Activated naive CD8-positive, alpha-beta T cell treated with anti-CD3 and anti-CD28 coated beads for 36 hours (primary cell): ENCODE measurements around the gene CAMK2G. TPM values are rescaled to one million over a fixed set of nuclear protein-coding genes. Genes with fewer than 3 reads are reported as not detected.

ENCODE experiments used
- DNase-seq: peaks from one replicate; pipeline ENCODE4 v3.0.0; 2021
- H3K27ac Mint-ChIP-seq: one replicate; pipeline ENCODE4 v1.8.0; 2022; ENCODE audit warnings: mild to moderate bottlenecking, moderate library complexity, mixed read lengths
- H3K27me3 Mint-ChIP-seq: one replicate; pipeline ENCODE4 v1.8.0; 2022; ENCODE audit warnings: mild to moderate bottlenecking, mixed read lengths
- H3K36me3 Mint-ChIP-seq: one replicate; pipeline ENCODE4 v1.8.0; 2021; ENCODE audit warnings: mild to moderate bottlenecking, mixed read lengths
- H3K4me1 Mint-ChIP-seq: one replicate; pipeline ENCODE4 v1.8.0; 2021; ENCODE audit warnings: mixed read lengths
- H3K4me3 Mint-ChIP-seq: one replicate; pipeline ENCODE4 v1.8.0; 2022; ENCODE audit warnings: mild to moderate bottlenecking, moderate library complexity, mixed read lengths
- H3K9me3 Mint-ChIP-seq: one replicate; pipeline ENCODE4 v1.8.0; 2022; ENCODE audit warnings: mixed read lengths
- total RNA-seq, 2 experiments: library from RNA; stranded (reverse); gene quantifications; one replicate each; pipeline ENCODE4 v1.2.3, GENCODE V29; 2021

CAMK2G gene
- total RNA-seq, 2 experiments from 2014 or later: 16.5 to 17.4 TPM

DNA sequence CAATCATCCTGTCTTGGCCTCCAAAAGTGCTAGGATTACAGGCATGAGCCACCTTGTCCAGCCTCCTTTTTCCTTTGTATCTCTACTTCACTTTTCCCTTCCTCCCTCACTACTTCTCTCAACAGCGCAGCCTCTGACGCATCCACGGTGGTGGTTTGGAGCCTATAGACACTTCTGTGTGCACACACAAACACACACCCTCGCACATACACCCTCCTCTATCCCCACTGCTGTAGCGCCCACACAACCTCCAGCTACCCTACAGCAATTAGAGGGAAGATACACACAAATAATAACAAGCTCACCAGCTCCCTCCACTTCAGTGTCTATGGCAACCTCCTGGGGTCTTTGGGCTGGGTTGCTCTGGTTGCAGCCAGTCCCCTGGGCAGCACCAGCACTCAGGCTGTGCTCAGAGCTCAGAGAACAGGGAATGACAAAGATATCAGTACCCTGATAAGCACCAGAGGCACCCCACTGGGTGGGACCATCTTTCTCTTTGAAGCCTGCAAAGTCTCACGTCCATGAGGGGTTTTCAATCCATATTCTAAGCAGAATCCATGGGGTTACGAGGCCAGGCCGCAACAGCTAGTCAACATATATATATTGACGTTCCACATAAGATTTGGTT, 3.3 kb upstream of the CAMK2G start:
- Mint-ChIP-seq H3K4me3 (no peak overlapping the region), H3K36me3 (peaks cover 5% of the 10 kb centered on the region), H3K27me3 (no peaks in the 10 kb centered on the region), H3K9me3 (no peaks in the 10 kb centered on the region), H3K27ac (no peak overlapping the region), H3K4me1 (peaks cover 45% of the 10 kb centered on the region)
- no peak for DNase-seq

DNA sequence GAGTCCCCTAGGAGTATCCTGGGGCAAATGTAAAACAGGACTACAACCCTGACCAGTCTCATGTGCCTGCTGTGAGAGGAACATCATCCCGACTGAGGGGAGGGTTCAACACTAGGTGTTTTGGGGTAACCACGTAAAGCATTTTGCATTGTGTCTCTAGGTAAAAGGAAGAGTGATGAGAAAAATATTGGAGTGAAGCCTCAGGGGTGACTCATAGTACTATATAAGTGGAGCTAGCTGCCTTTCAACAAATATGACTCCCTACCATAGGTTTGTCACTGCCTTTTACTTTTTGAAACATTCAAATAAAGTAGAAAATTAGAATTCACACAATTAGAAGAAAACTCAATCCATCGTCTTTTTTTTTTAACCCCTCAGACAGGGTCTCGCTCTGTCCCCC, 2.6 kb upstream of the CAMK2G start:
- Mint-ChIP-seq H3K36me3 (peaks cover 8% of the 10 kb centered on the region), H3K4me3 (no peak overlapping the region), H3K9me3 (no peaks in the 10 kb centered on the region), H3K27me3 (no peaks in the 10 kb centered on the region), H3K4me1 (peaks cover 52% of the 10 kb centered on the region), H3K27ac (no peak overlapping the region)
- DNase-seq: no peak

DNA sequence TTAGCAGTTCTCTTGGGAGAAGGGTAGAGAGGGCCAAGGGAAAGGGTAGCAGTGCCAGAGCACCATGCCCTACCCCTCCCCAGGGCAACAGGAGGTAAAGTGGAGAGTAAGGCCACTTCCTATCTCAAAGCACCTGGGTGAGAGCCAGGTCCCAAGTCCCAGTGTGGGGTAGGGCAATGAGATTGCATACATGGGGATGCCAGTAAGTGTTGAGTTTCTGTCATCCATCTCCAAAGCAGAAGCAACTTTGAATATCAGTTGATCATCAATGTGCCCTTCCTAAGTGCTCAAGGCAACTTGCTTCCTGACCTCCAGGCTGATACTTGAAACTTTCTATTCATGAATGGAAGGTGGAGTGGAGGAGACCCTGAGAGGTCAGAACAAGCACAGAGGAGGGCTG, 2.2 kb upstream of the CAMK2G start:
- no peaks in the 10 kb centered on the region for H3K27me3 Mint-ChIP-seq
- H3K4me1 Mint-ChIP-seq: peaks cover 55% of the 10 kb centered on the region
- no peak overlapping the region for H3K4me3 Mint-ChIP-seq
- peaks cover 9% of the 10 kb centered on the region for H3K36me3 Mint-ChIP-seq
- no peak for DNase-seq
- no peak overlapping the region for H3K27ac Mint-ChIP-seq
- no peaks in the 10 kb centered on the region for H3K9me3 Mint-ChIP-seq

DNA sequence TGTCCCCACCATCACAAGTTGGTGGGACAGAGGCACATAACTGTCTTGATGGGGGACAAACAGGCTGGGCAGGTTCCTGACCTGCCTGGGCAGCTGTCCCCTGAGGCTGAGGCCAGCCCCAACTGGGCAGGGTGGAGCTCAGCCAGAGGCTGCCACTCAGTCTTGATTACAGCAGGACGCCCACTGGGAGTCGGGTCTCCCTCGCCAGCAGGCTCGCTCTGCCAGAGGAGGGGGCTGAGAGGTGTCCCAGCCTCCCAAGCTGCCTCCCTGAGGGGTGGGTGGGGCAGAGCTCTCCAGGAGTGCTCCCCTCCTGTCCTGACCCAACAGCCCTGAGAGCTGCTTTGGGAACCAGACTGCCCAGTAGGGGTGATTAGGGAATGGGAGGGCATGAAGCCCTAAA, 1.8 kb upstream of the CAMK2G start:
- H3K4me3 Mint-ChIP-seq: peak overlapping the region; percentile 15

DNA sequence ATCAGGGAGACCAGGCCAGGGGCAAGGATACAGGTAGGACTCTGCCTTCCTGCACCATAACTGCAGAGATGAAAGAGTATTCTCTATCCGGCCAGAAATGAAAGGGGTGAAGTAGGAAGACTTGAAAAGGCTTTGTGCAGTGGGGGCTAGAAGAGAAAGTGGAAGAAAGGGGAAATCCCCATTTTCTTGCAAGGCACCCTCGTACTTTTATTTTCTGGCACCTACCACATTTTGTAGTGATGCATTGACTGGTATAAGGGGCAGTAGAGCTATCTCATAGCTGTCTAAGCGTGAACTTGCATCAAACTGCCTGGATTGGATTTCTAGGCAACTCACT, 752 bp upstream of the CAMK2G start:
- H3K27ac Mint-ChIP-seq: peak overlapping the region; percentile 92
- H3K9me3 Mint-ChIP-seq: no peaks in the 10 kb centered on the region
- DNase-seq: peak; percentile 57
- peaks cover 17% of the 10 kb centered on the region for H3K36me3 Mint-ChIP-seq
- H3K4me3 Mint-ChIP-seq: peak overlapping the region; percentile 85
- H3K27me3 Mint-ChIP-seq: no peaks in the 10 kb centered on the region
- H3K4me1 Mint-ChIP-seq: peaks cover 66% of the 10 kb centered on the region

More for the DNA sequence above, 1.8 kb upstream of the CAMK2G start:
- DNase-seq: no peak
- Mint-ChIP-seq H3K36me3 (peaks cover 9% of the 10 kb centered on the region), H3K27me3 (no peaks in the 10 kb centered on the region), H3K4me1 (peaks cover 57% of the 10 kb centered on the region), H3K27ac (peak overlapping the region; percentile 31), H3K9me3 (no peaks in the 10 kb centered on the region)

DNA sequence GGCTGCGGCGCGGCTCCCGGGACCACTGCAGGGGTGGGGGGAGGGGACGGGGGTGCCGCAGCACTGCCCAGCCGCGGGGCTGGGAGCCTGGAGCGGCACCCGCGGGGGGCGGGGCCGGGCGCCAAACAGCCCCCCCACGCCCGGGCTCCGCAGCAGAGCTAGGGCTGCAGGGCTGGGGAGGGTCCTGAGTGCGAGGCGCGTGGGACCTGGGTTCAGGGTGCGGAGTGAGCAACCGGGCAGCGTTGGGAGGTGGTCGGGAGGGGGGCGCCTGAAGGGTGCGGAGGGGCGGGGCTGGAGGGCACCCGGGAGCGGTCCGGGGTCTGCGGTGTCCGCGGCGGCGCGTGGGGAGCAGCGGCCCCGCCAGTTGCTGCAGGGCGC, 528 bp downstream of the CAMK2G start:
- no peak for DNase-seq
- Mint-ChIP-seq H3K36me3 (peaks cover 17% of the 10 kb centered on the region), H3K4me1 (peaks cover 62% of the 10 kb centered on the region), H3K27ac (no peak overlapping the region), H3K9me3 (no peaks in the 10 kb centered on the region), H3K4me3 (peak overlapping the region; percentile 62), H3K27me3 (no peaks in the 10 kb centered on the region)

DNA sequence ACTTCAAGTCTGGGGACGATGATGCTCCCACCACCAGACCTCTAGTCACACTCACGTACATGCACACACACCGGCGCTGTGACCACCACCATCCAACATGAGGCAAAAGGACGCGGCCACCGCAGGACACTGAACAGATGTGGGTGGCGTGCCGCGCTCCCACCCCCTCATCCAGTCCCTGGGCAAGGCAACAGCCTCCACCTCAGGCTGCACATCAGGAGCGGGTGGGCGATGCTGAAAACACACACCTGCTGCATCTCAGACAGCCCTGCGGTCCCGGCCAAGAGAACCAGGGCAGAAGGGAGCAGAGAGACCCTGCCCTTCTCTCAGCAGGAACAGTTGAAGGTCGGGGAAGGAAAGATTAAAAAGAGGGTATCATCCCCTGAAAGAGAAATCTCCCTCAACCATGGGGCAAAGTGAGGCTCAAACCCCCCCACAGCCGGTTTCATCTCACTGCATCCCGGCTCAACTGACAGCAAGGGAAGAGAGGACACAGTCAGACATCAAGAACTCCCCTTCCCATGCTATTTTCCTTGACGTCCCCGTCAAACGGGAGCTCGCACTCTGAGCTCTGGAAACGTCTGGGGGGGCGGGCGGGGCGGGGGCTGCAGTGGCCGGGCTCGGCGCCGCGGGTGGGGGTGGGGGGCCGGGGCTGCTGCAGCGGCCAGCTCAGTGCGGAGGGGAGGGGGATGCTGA, 1.1 kb downstream of the CAMK2G start:
- H3K4me1 Mint-ChIP-seq: peaks cover 59% of the 10 kb centered on the region
- no peaks in the 10 kb centered on the region for H3K9me3 Mint-ChIP-seq
- H3K27me3 Mint-ChIP-seq: no peaks in the 10 kb centered on the region
- no peak overlapping the region for H3K27ac Mint-ChIP-seq
- no peak for DNase-seq
- H3K36me3 Mint-ChIP-seq: peaks cover 17% of the 10 kb centered on the region
- peak overlapping the region; percentile 79 for H3K4me3 Mint-ChIP-seq

DNA sequence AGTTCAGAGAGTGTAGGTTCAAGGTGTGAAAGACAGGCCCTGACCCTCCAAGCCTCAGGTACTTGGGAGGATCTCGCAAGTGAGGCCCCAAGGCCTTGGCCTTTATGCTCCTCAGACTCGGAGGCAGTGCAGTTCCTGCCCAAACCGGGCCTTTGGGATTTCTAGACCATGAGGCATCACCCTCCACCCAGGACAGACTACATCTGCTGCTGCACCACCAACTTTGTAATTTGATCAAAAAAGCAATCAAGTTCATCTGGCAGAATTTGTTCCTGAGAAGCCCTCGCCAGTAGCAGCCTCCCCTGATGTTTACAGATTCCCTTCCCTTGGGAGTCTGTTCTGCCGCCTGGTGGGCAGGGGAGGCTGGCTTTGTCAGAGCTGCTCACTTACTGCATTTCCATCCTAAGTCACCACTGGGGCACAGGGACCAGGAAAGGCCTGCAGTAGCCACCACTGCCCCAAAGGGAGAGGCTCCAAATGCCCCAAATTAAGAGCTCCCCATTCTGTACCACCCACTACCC, 2.1 kb downstream of the CAMK2G start:
- no peak for DNase-seq
- H3K27me3 Mint-ChIP-seq: no peaks in the 10 kb centered on the region
- peak overlapping the region; percentile 79 for H3K4me3 Mint-ChIP-seq
- H3K27ac Mint-ChIP-seq: no peak overlapping the region
- peaks cover 59% of the 10 kb centered on the region for H3K4me1 Mint-ChIP-seq
- no peaks in the 10 kb centered on the region for H3K9me3 Mint-ChIP-seq
- peaks cover 17% of the 10 kb centered on the region for H3K36me3 Mint-ChIP-seq

DNA sequence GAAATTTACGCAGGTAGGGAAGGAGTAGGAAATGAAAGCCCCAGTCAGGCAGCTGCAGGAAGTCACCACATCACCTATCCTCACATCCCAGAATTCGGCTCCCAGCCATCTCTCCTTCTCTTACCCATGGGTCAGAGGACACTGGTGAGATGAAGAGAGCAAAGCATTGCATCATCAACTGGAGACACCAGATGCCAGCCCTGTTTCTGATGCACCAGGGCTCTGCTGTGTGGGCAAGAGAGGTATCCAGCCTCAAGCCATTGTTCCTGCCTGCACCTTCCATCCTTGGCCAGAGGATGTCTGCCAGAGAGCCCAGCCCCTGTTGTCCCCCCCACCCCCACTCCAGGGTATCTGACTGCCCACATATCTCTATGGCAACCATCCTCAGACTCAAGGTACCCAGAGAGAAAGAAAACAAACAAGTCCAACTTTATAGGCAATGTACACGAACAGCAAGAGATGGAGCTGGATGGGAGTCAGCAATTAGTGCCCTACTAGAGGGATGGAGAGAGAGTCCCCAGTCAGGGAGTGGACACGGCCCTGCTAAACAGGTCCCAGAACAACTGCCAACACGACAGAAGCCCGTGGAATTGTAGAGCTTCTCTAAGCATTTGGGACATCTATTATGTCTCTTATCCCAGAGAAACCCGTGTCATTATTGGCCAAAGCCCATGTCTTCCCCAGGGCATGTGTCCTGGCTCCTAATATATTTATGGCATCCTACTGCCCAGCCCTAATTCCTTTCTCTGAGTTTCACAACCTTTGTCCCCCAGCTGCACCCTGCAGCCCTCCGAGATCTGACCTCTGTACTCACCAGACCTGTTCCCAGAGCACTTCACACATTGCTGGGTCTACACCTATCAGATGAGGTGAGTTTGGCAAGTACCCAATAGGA, 2.8 kb downstream of the CAMK2G start:
- Mint-ChIP-seq H3K27ac (peak overlapping the region; percentile 55), H3K36me3 (peaks cover 17% of the 10 kb centered on the region), H3K27me3 (no peaks in the 10 kb centered on the region), H3K9me3 (no peaks in the 10 kb centered on the region), H3K4me1 (peaks cover 58% of the 10 kb centered on the region), H3K4me3 (peak overlapping the region; percentile 20)
- DNase-seq: no peak

DNA sequence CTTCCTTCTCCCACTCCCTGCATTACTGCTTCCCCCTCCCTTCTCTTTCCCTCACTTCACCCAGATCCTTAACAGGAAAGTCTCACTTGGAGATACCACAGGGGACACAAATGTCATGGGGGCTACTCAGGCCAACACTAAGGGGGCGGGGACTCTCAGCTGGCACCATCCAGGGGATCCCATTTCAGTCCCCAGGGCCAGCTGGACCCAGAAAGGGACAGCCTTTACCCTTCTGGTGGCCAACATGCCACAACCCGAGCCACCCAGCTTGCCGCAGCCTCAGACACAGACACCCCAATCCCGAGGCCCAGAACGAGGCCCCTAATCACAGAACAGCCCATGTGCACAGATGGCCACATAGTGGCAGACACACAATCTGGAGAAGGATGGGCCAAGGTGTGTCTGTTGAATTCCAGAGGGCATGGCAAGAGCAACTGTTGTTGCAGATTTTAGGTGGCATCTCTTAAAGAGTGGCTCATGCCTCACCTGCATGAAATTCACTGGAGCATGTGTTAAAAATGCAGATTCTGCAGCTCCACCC, 5.6 kb downstream of the CAMK2G start:
- no peaks in the 10 kb centered on the region for H3K27me3 Mint-ChIP-seq
- H3K9me3 Mint-ChIP-seq: no peaks in the 10 kb centered on the region
- H3K4me3 Mint-ChIP-seq: no peak overlapping the region
- peaks cover 79% of the 10 kb centered on the region for H3K4me1 Mint-ChIP-seq
- DNase-seq: no peak
- H3K36me3 Mint-ChIP-seq: peaks cover 25% of the 10 kb centered on the region
- H3K27ac Mint-ChIP-seq: no peak overlapping the region

DNA sequence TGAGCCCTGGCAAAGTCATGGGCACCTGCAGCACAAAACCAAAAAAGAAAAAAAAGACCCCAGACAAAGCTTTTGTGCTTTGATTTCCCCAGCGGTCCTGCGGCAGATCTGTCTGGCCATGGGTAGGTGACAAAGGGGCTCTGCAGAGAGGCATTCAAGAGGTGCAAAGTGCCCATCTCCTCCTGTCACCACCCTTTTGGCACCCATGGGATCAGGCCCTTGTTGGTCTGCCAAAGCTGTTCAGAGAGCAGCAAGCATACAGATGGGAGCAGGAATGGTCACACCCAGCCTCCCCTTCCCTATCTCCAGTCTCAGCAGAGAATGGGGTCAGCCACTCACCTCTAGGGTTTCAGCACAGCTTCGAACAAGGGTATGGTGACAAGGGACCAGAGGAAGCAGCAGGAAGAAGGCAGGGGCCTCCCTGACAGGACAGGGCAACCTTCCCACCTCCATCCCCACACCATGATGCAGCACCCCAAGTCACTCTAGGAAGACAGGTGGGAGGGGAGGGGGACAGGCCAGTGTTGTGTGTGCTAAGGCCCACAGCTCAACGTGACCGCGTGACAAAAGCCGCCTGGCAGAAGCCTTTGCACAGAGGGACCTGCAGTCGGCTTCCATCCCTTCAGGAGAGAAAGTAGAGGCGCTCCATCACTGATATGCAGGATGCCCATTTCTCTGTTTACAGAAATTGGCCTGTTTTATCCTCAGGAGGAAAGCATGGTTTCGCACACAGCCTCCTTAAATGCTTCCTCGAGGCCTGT, 6.3 kb downstream of the CAMK2G start:
- Mint-ChIP-seq H3K27me3 (no peaks in the 10 kb centered on the region), H3K36me3 (peaks cover 23% of the 10 kb centered on the region), H3K27ac (peak overlapping the region; percentile 91), H3K4me3 (no peak overlapping the region), H3K4me1 (peaks cover 76% of the 10 kb centered on the region), H3K9me3 (no peaks in the 10 kb centered on the region)
- DNase-seq: no peak

DNA sequence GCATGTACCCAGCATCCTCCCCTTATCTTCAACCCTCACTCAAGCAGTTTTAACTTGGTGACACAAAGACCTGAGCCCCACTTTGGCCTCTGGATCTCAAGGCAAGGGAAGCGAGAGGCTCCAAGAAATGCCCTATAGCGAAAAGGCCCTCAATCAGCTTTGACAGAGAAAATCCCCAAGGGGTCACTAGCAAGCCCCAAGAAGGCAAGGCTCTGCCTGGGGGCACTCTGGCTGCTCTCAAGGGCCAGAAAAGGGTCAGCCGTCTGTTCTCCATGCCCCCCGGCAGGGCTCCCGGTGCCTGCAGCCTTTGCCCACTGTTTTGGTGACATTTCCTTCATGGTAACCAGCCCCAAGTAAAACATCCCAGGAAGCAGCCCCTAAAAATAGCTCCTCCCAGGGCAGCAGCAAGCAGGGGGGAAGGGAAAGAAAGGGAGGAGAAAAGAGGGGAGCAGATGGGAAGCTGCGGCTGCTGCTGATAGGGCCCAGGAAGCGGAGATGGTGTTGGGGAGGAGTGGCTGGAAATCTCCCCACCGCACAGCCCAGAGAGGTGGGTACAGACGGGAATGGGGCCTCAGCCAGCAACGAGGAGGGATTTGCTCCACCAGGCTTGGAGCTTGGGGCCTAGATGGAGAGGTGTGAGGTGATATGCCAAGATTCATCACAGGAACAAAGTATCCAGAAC, 7.1 kb downstream of the CAMK2G start:
- no peak for DNase-seq
- Mint-ChIP-seq H3K4me1 (peaks cover 74% of the 10 kb centered on the region), H3K4me3 (no peak overlapping the region), H3K27ac (peak overlapping the region; percentile 91), H3K36me3 (peaks cover 19% of the 10 kb centered on the region), H3K9me3 (no peaks in the 10 kb centered on the region), H3K27me3 (no peaks in the 10 kb centered on the region)

DNA sequence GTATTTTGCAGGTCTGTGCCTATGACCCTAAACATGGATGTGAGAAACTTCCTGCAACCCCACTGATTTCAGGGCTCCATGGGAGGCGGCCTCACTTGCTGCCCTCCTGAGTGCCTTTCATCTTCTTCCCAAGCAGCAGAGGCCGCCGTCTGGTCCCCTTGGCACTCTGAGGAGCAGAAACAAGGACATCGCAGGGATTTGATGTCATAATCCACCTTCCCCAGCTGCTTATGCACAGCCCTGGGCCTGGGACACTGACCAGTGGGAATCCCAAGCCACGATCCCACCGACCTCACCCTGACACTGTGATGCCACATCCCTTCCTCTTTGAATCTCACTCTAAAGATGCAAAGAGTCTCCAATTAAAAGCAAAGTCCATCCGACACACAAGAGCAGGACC, 7.7 kb downstream of the CAMK2G start:
- Mint-ChIP-seq H3K27me3 (no peaks in the 10 kb centered on the region), H3K36me3 (peaks cover 15% of the 10 kb centered on the region), H3K9me3 (no peaks in the 10 kb centered on the region), H3K4me3 (no peak overlapping the region), H3K27ac (peak overlapping the region; percentile 91), H3K4me1 (peaks cover 74% of the 10 kb centered on the region)
- no peak for DNase-seq
